ENCODE data around the gene NACA. TPM values are rescaled to one million over a fixed set of nuclear protein-coding genes. Genes with fewer than 3 reads are reported as not detected.

The NACA gene
- polyA plus RNA-seq, 1 donor (not counting 4 experiments of a cell fraction or from before 2014, with no cell fraction given) = 953 TPM

- H3K27me3 ChIP-seq (ENCODE audit: control insufficient read depth, extremely low read depth, insufficient read depth, low read length) = no peaks in the 10 kb centered on the region
- no peak overlapping the region for H3K4me3 ChIP-seq (ENCODE audit: control insufficient read depth in 2 of 3, extremely low read depth in 1 of 3, insufficient read depth in 2 of 3, low read depth in 1 of 3, low read length in 3 of 3)
- H3K4me2 ChIP-seq (ENCODE audit: control insufficient read depth, extremely low read depth, insufficient read depth, low read depth, low read length) = no peak overlapping the region
- H3K79me2 ChIP-seq (ENCODE audit: control insufficient read depth, insufficient read depth, low read length) = no peaks in the 10 kb centered on the region
- TF ChIP-seq EZH2 (IDR thresholded peaks at IDR 0.05; ENCODE audit: low read length) = no peak
- no peak for TF ChIP-seq CTCF (optimal IDR thresholded peaks at IDR 0.05 in 1 of 3, IDR thresholded peaks at IDR 0.05 in 1 of 3, conservative IDR thresholded peaks at IDR 0.05 in 1 of 3; ENCODE audit: extremely low read depth in 1 of 3, insufficient read depth in 2 of 3, low read length in 3 of 3)
- no peak overlapping the region for H3K9ac ChIP-seq (ENCODE audit: control insufficient read depth, extremely low read depth, insufficient read depth, low read length)
- no peaks in the 10 kb centered on the region for H3K4me1 ChIP-seq (ENCODE audit: control insufficient read depth, extremely low read depth, insufficient read depth, low read length)
- no peak overlapping the region for H2AFZ ChIP-seq (ENCODE audit: control insufficient read depth, low read length)
- H3K9me3 ChIP-seq (ENCODE audit: control insufficient read depth, low read depth, low read length) = no peaks in the 10 kb centered on the region
- H3K27ac ChIP-seq (ENCODE audit: control insufficient read depth, insufficient read depth, low read length) = no peak overlapping the region
- dilution Hi-C loops (cut with MboI; ENCODE audit: extremely low pct_ligation_motif_present, low sequenced_read_pairs) = no loop called here
- DNase-seq (ENCODE audit: low read depth, low spot score) (no peak), FAIRE-seq (no peak)
- no peaks in the 10 kb centered on the region for H4K20me1 ChIP-seq (ENCODE audit: control insufficient read depth, extremely low read depth, insufficient read depth, low read length)
- H3K36me3 ChIP-seq (ENCODE audit: control insufficient read depth in 2 of 2, extremely low read depth in 1 of 2, insufficient read depth in 2 of 2, low read length in 2 of 2) = no peaks in the 10 kb centered on the region
- no peaks in the 10 kb centered on the region for H3K9me1 ChIP-seq (ENCODE audit: control insufficient read depth, extremely low read depth, insufficient read depth, low read length)
These were observed 41.4 kb upstream of the NACA start for GRCh38 chr12:56766535-56766934.

- H3K27me3 ChIP-seq (ENCODE audit: control insufficient read depth, extremely low read depth, insufficient read depth, low read length) = no peaks in the 10 kb centered on the region
- H3K36me3 ChIP-seq (ENCODE audit: control insufficient read depth in 2 of 2, extremely low read depth in 1 of 2, insufficient read depth in 2 of 2, low read length in 2 of 2) = no peaks in the 10 kb centered on the region
- no peak overlapping the region for H2AFZ ChIP-seq (ENCODE audit: control insufficient read depth, low read length)
- dilution Hi-C loops (cut with MboI; ENCODE audit: extremely low pct_ligation_motif_present, low sequenced_read_pairs) = no loop called here
- no peak overlapping the region for H3K27ac ChIP-seq (ENCODE audit: control insufficient read depth, insufficient read depth, low read length)
- H3K4me3 ChIP-seq (ENCODE audit: control insufficient read depth in 2 of 3, extremely low read depth in 1 of 3, insufficient read depth in 2 of 3, low read depth in 1 of 3, low read length in 3 of 3) = no peak overlapping the region
- H3K79me2 ChIP-seq (ENCODE audit: control insufficient read depth, insufficient read depth, low read length) = no peaks in the 10 kb centered on the region
- no peak overlapping the region for H3K4me2 ChIP-seq (ENCODE audit: control insufficient read depth, extremely low read depth, insufficient read depth, low read depth, low read length)
- FAIRE-seq (no peak), DNase-seq (ENCODE audit: low read depth, low spot score) (no peak)
- H3K4me1 ChIP-seq (ENCODE audit: control insufficient read depth, extremely low read depth, insufficient read depth, low read length) = no peaks in the 10 kb centered on the region
- no peaks in the 10 kb centered on the region for H3K9me1 ChIP-seq (ENCODE audit: control insufficient read depth, extremely low read depth, insufficient read depth, low read length)
- no peak for TF ChIP-seq CTCF (optimal IDR thresholded peaks at IDR 0.05 in 1 of 3, IDR thresholded peaks at IDR 0.05 in 1 of 3, conservative IDR thresholded peaks at IDR 0.05 in 1 of 3; ENCODE audit: extremely low read depth in 1 of 3, insufficient read depth in 2 of 3, low read length in 3 of 3)
- TF ChIP-seq EZH2 (IDR thresholded peaks at IDR 0.05; ENCODE audit: low read length) = no peak
- H4K20me1 ChIP-seq (ENCODE audit: control insufficient read depth, extremely low read depth, insufficient read depth, low read length) = no peaks in the 10 kb centered on the region
- no peak overlapping the region for H3K9ac ChIP-seq (ENCODE audit: control insufficient read depth, extremely low read depth, insufficient read depth, low read length)
- no peaks in the 10 kb centered on the region for H3K9me3 ChIP-seq (ENCODE audit: control insufficient read depth, low read depth, low read length)
These were observed 38.9 kb upstream of the NACA start for GRCh38 chr12:56763753-56764657.
